ENCODE data around the gene TAF1A. TPM values are rescaled to one million over a fixed set of nuclear protein-coding genes. Genes with fewer than 3 reads are reported as not detected.

Gene TAF1A
- total RNA-seq, 2 donors from 2014 or later, result 5.1 to 5.6 TPM

GRCh38 chr1:222539951-222540597, 49.7 kb downstream of the TAF1A start:
- Histone ChIP-seq H3K4me1 (no peaks in the 10 kb centered on the region), H3K27me3 (no peaks in the 10 kb centered on the region), H3K9ac (ENCODE audit: low read depth in 2 of 2, low read length in 2 of 2) (no peak overlapping the region), H3K27ac (no peak overlapping the region), H3K36me3 (no peaks in the 10 kb centered on the region), H3K9me3 (no peaks in the 10 kb centered on the region), H3K4me3 (no peak overlapping the region)
- no peak for DNase-seq
- intact Hi-C loops (cut with DNase I), result no loop called here
- TF ChIP-seq CTCF (IDR thresholded peaks at IDR 0.05), result no peak

- no peaks in the 10 kb centered on the region for H3K27me3 ChIP-seq
- H3K27ac ChIP-seq, result no peak overlapping the region
- H3K9me3 ChIP-seq, result no peaks in the 10 kb centered on the region
- no peak for TF ChIP-seq CTCF (IDR thresholded peaks at IDR 0.05)
- no peak for DNase-seq
- no peaks in the 10 kb centered on the region for H3K4me1 ChIP-seq
- intact Hi-C loops (cut with DNase I), result no loop called here
- no peak overlapping the region for H3K4me3 ChIP-seq
- no peak overlapping the region for H3K9ac ChIP-seq (ENCODE audit: low read depth in 2 of 2, low read length in 2 of 2)
- H3K36me3 ChIP-seq, result no peaks in the 10 kb centered on the region
These were observed 54.3 kb downstream of the TAF1A start for GRCh38 chr1:222535455-222535854.

GRCh38 chr1:222530852-222531251, 58.9 kb downstream of the TAF1A start:
- no peak for TF ChIP-seq CTCF (IDR thresholded peaks at IDR 0.05)
- Histone ChIP-seq H3K27me3 (no peaks in the 10 kb centered on the region), H3K9me3 (no peaks in the 10 kb centered on the region), H3K27ac (no peak overlapping the region), H3K9ac (ENCODE audit: low read depth in 2 of 2, low read length in 2 of 2) (no peak overlapping the region), H3K4me1 (no peaks in the 10 kb centered on the region), H3K36me3 (no peaks in the 10 kb centered on the region), H3K4me3 (no peak overlapping the region)
- no peak for DNase-seq
- intact Hi-C loops (cut with DNase I), result no loop called here

GRCh38 chr1:222529916-222530315, 59.8 kb downstream of the TAF1A start:
- Histone ChIP-seq H3K9me3 (no peaks in the 10 kb centered on the region), H3K9ac (ENCODE audit: low read depth in 2 of 2, low read length in 2 of 2) (no peak overlapping the region), H3K4me3 (no peak overlapping the region), H3K4me1 (no peaks in the 10 kb centered on the region), H3K27me3 (no peaks in the 10 kb centered on the region), H3K36me3 (no peaks in the 10 kb centered on the region), H3K27ac (no peak overlapping the region)
- intact Hi-C loops (cut with DNase I), result no loop called here
- no peak for TF ChIP-seq CTCF (IDR thresholded peaks at IDR 0.05)
- DNase-seq, result no peak

- no peak for TF ChIP-seq CTCF (IDR thresholded peaks at IDR 0.05)
- intact Hi-C loops (cut with DNase I), result no loop called here
- no peak overlapping the region for H3K9ac ChIP-seq (ENCODE audit: low read depth in 2 of 2, low read length in 2 of 2)
- no peaks in the 10 kb centered on the region for H3K4me1 ChIP-seq
- H3K27ac ChIP-seq, result no peak overlapping the region
- H3K36me3 ChIP-seq, result no peaks in the 10 kb centered on the region
- H3K4me3 ChIP-seq, result no peak overlapping the region
- no peaks in the 10 kb centered on the region for H3K9me3 ChIP-seq
- DNase-seq, result no peak
- H3K27me3 ChIP-seq, result no peaks in the 10 kb centered on the region
These were observed 60.6 kb downstream of the TAF1A start for GRCh38 chr1:222529181-222529580.

Data from colonic mucosa (tissue), 4 donors.